ENCODE results near the gene CACNA2D2. TPM values are rescaled to one million over a fixed set of nuclear protein-coding genes. Genes with fewer than 3 reads are reported as not detected.
A peak's percentile ranks its signal among the peaks of the same experiment; 100 is the strongest.

Gene CACNA2D2
- total RNA-seq, 1 donor = not detected

DNA sequence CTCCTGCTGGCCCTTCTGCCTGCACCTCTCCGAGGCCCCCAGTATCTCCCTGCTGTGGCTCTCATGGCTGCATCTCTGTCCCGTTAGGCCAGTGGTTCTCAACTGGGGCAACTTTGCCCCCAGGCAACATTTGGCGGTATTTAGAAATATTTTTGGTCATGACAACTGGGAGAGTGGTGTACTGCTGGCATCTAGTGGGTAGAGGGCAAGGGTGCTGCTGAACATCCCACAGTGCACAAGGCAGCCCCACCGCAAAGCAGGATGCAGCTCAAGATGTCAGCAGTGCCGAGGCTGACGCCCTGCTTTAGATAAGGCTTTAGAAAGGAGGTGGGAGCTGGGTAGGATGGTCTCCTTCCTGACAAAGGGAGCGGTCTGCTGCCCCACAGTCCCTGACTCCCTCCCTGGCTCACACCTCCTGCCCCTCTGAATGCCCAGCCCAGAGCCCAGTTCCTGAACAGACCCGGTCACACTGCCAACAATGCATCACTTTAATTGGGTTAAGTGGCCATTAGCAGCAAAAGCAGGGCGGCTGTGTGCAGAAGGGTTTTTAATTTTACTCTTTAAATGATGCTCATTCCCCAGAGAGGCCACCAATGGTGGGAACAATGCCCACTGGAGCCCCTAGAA is 75.3 kb downstream of the CACNA2D2 start:
- Histone ChIP-seq H3K4me1 (ENCODE audit: insufficient read depth, low read length) (no peaks in the 10 kb centered on the region), H3K4me3 (ENCODE audit: insufficient read depth, low read length) (no peak overlapping the region), H3K36me3 (ENCODE audit: insufficient read depth, low read length) (no peaks in the 10 kb centered on the region), H4K20me1 (ENCODE audit: insufficient read depth, low read length) (no peaks in the 10 kb centered on the region), H3K27ac (ENCODE audit: low read depth, low read length) (no peak overlapping the region), H3K27me3 (ENCODE audit: insufficient read depth, low read length) (no peaks in the 10 kb centered on the region), H3K4me2 (ENCODE audit: insufficient read depth, low read length) (no peak overlapping the region), H3K9me3 (ENCODE audit: low read depth, low read length) (no peaks in the 10 kb centered on the region), H3K79me2 (ENCODE audit: insufficient read depth, low read length) (no peaks in the 10 kb centered on the region), H2AFZ (ENCODE audit: low read length) (no peak overlapping the region)
- TF ChIP-seq, protein P1, sequence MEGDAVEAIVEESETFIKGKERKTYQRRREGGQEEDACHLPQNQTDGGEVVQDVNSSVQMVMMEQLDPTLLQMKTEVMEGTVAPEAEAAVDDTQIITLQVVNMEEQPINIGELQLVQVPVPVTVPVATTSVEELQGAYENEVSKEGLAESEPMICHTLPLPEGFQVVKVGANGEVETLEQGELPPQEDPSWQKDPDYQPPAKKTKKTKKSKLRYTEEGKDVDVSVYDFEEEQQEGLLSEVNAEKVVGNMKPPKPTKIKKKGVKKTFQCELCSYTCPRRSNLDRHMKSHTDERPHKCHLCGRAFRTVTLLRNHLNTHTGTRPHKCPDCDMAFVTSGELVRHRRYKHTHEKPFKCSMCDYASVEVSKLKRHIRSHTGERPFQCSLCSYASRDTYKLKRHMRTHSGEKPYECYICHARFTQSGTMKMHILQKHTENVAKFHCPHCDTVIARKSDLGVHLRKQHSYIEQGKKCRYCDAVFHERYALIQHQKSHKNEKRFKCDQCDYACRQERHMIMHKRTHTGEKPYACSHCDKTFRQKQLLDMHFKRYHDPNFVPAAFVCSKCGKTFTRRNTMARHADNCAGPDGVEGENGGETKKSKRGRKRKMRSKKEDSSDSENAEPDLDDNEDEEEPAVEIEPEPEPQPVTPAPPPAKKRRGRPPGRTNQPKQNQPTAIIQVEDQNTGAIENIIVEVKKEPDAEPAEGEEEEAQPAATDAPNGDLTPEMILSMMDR (IDR thresholded peaks at IDR 0.05; ENCODE audit: extremely low read depth, low read depth, low read length) = no peak
- no peak for DNase-seq (ENCODE audit: insufficient read length, low spot score, missing footprints)

DNA sequence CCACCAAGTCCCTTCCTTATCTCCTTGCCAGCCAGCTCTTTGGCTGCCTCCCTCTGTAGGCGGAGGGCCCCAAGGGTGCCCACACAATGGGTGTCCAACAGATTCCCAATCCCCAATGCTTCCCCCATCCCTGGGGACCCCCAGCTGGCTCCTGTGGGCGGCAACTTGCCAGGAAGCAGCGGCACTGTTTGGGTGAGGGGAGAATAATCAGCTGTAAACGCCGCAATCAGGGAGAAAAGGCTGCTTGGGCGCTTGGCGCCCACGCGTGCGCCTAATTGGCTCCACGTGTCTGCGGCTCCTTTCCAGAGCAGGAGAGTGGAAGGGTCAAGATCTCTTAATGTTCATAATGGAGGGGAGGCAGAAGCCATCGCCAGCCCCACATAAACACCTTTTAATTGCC is 76.2 kb downstream of the CACNA2D2 start:
- Histone ChIP-seq H3K4me3 (ENCODE audit: insufficient read depth, low read length) (no peak overlapping the region), H3K36me3 (ENCODE audit: insufficient read depth, low read length) (no peaks in the 10 kb centered on the region), H3K4me2 (ENCODE audit: insufficient read depth, low read length) (no peak overlapping the region), H3K79me2 (ENCODE audit: insufficient read depth, low read length) (no peaks in the 10 kb centered on the region), H3K27ac (ENCODE audit: low read depth, low read length) (no peak overlapping the region), H2AFZ (ENCODE audit: low read length) (no peak overlapping the region), H3K27me3 (ENCODE audit: insufficient read depth, low read length) (no peaks in the 10 kb centered on the region), H3K4me1 (ENCODE audit: insufficient read depth, low read length) (no peaks in the 10 kb centered on the region), H4K20me1 (ENCODE audit: insufficient read depth, low read length) (no peaks in the 10 kb centered on the region), H3K9me3 (ENCODE audit: low read depth, low read length) (no peaks in the 10 kb centered on the region)
- TF ChIP-seq, protein P1 (IDR thresholded peaks at IDR 0.05; ENCODE audit: extremely low read depth, low read depth, low read length) = no peak
- DNase-seq (ENCODE audit: insufficient read length, low spot score, missing footprints) = peak; percentile 70

DNA sequence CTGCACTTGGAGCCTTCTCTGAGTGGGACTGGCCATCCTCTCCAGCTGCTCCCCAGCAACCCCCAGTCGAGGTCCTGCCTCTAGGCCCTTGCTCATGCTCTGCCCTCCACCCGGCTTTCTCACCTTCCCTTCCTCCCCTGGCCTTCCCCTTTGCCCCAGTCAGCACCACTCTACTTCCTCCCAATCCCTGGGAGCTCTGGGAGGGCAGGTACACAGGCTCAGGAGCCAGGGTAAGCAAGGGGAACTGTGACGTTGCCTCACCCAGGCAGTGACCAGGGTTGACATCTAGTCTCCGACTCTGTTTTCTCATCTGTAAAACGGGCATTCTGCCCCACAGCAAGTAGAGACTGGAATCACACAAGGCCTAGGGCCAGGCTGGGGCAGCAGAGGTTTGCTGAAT is 77.5 kb downstream of the CACNA2D2 start:
- H3K27ac ChIP-seq (ENCODE audit: low read depth, low read length) = no peak overlapping the region
- H3K4me1 ChIP-seq (ENCODE audit: insufficient read depth, low read length) = no peaks in the 10 kb centered on the region
- no peaks in the 10 kb centered on the region for H3K79me2 ChIP-seq (ENCODE audit: insufficient read depth, low read length)
- no peaks in the 10 kb centered on the region for H4K20me1 ChIP-seq (ENCODE audit: insufficient read depth, low read length)
- no peaks in the 10 kb centered on the region for H3K27me3 ChIP-seq (ENCODE audit: insufficient read depth, low read length)
- no peaks in the 10 kb centered on the region for H3K36me3 ChIP-seq (ENCODE audit: insufficient read depth, low read length)
- TF ChIP-seq, protein P1 (IDR thresholded peaks at IDR 0.05; ENCODE audit: extremely low read depth, low read depth, low read length) = no peak
- DNase-seq (ENCODE audit: insufficient read length, low spot score, missing footprints) = no peak
- no peak overlapping the region for H2AFZ ChIP-seq (ENCODE audit: low read length)
- no peaks in the 10 kb centered on the region for H3K9me3 ChIP-seq (ENCODE audit: low read depth, low read length)
- no peak overlapping the region for H3K4me3 ChIP-seq (ENCODE audit: insufficient read depth, low read length)
- no peak overlapping the region for H3K4me2 ChIP-seq (ENCODE audit: insufficient read depth, low read length)

GRCh38 chr3:50423543-50423942 is 79.9 kb downstream of the CACNA2D2 start:
- Histone ChIP-seq H3K4me2 (ENCODE audit: insufficient read depth, low read length) (no peak overlapping the region), H3K9me3 (ENCODE audit: low read depth, low read length) (no peaks in the 10 kb centered on the region), H3K4me1 (ENCODE audit: insufficient read depth, low read length) (no peaks in the 10 kb centered on the region), H4K20me1 (ENCODE audit: insufficient read depth, low read length) (no peaks in the 10 kb centered on the region), H3K27me3 (ENCODE audit: insufficient read depth, low read length) (no peaks in the 10 kb centered on the region), H3K36me3 (ENCODE audit: insufficient read depth, low read length) (no peaks in the 10 kb centered on the region), H2AFZ (ENCODE audit: low read length) (no peak overlapping the region), H3K4me3 (ENCODE audit: insufficient read depth, low read length) (no peak overlapping the region), H3K27ac (ENCODE audit: low read depth, low read length) (no peak overlapping the region), H3K79me2 (ENCODE audit: insufficient read depth, low read length) (no peaks in the 10 kb centered on the region)
- TF ChIP-seq, protein P1 (IDR thresholded peaks at IDR 0.05; ENCODE audit: extremely low read depth, low read depth, low read length) = no peak
- no peak for DNase-seq (ENCODE audit: insufficient read length, low spot score, missing footprints)
